K562 (cell line): ENCODE data around the gene UGP2. TPM values are rescaled to one million over a fixed set of nuclear protein-coding genes. Genes with fewer than 3 reads are reported as not detected.

Experiments used
- ARID1B ChIP-seq: fragments of 450-650 bp; IDR thresholded peaks from 2 replicates; pipeline ENCODE4 v1.6.1; 2016; ENCODE audit warnings: antibody characterized with exemption, mild to moderate bottlenecking, inconsistent platforms
- CXXC5 ChIP-seq: fragments of 250-450 bp; sonication (Bioruptor Pico); IDR thresholded peaks from 2 replicates; pipeline ENCODE4 v1.8.0; 2022; ENCODE audit warnings: inconsistent platforms, mild to moderate bottlenecking, moderate library complexity
- NFXL1 ChIP-seq: fragments of 450-650 bp; formaldehyde crosslinking; IDR thresholded peaks from 2 replicates; pipeline ENCODE4 v1.4.0; 2021; ENCODE audit warnings: mild to moderate bottlenecking
- NR2C2 ChIP-seq, 2 experiments: fragments of 200-800 bp in 1 of 2; sonication (Bioruptor generic) in 1 of 2; sonication (generic) in 1 of 2; formaldehyde crosslinking in 1 of 2; IDR thresholded peaks; 2 replicates each; pipeline versions ENCODE4 v1.6.1 to v1.8.0; 2016 to 2022; ENCODE audit warnings: mild to moderate bottlenecking in 1 of 2, missing compliant biosample characterization in 1 of 2, missing genetic modification characterization in 1 of 2, missing genetic modification reagents in 1 of 2
- PML ChIP-seq: IDR thresholded peaks from 2 replicates; pipeline ENCODE4 v1.6.1; 2012; ENCODE audit warnings: low read length, inconsistent platforms
- POU5F1 ChIP-seq: fragments of 150-350 bp; IDR thresholded peaks from 2 replicates; pipeline ENCODE4 v1.6.1; 2014; ENCODE audit warnings: borderline replicate concordance, low read length, low read depth, mild to moderate bottlenecking; ENCODE audit not compliant: partially characterized antibody
- TAF7 ChIP-seq: fragments of 450-650 bp; IDR thresholded peaks from 2 replicates; pipeline ENCODE4 v1.6.1; 2016; ENCODE audit warnings: missing genetic modification characterization, missing compliant biosample characterization
- TEAD1 ChIP-seq, 2 experiments: fragments of 450-650 bp in 1 of 2; sonication (generic) in 1 of 2; formaldehyde crosslinking; IDR thresholded peaks; 2 replicates each; pipeline versions ENCODE4 v1.4.0 to v1.8.0; 2020 to 2022; ENCODE audit warnings: mild to moderate bottlenecking in 2 of 2, missing genetic modification reagents in 1 of 2
- ZBTB40 ChIP-seq, 2 experiments: fragments of 450-650 bp in 1 of 2; sonication (generic) in 1 of 2; formaldehyde crosslinking in 1 of 2; IDR thresholded peaks; 2 replicates each; pipeline versions ENCODE4 v1.7.1 to v1.9.0; 2016 to 2022; ENCODE audit warnings: inconsistent platforms in 1 of 2, mild to moderate bottlenecking in 1 of 2, missing genetic modification reagents in 1 of 2
- ZNF124 ChIP-seq: sonication (generic); formaldehyde crosslinking; IDR thresholded peaks from 2 replicates; pipeline ENCODE4 v1.8.1; 2022; ENCODE audit warnings: missing genetic modification reagents
- ZNF445 ChIP-seq: fragments of 250-450 bp; sonication (Bioruptor Pico); IDR thresholded peaks from 2 replicates; pipeline ENCODE4 v1.4.0; 2020; ENCODE audit warnings: low read depth, mild to moderate bottlenecking, moderate library complexity
- ZNF584 ChIP-seq: fragments of 200-800 bp; sonication (Bioruptor generic); IDR thresholded peaks from 2 replicates; pipeline ENCODE4 v1.6.1; 2016; ENCODE audit warnings: low read depth, mild to moderate bottlenecking, missing genetic modification characterization, missing compliant biosample characterization
- ZZZ3 ChIP-seq: fragments of 450-650 bp; IDR thresholded peaks from 2 replicates; pipeline ENCODE4 v1.6.1; 2016; ENCODE audit warnings: antibody characterized with exemption, mild to moderate bottlenecking, moderate library complexity
- polyA plus RNA-seq, 8 experiments: library from polyadenylated mRNA; depleted of rRNA in 4 of 8; stranded (reverse) in 5 of 8; unstranded in 3 of 8; fragments of >200 nt; fragmentation: Nextera tagmentation in 2 of 8; fragmentation: Illumina TruSeq in 1 of 8; extraction: Ambion mirVana in 2 of 8; extraction: Trizol in 1 of 8; gene quantifications; 2 replicates each; pipeline versions ENCODE4 v1.2.1 to v1.2.3, GENCODE V29; 2011 to 2014; ENCODE audit warnings: inconsistent platforms in 1 of 8, missing spikeins in 1 of 8
- total RNA-seq, 7 experiments: library from RNA; depleted of rRNA in 6 of 7; stranded (reverse); fragments of >200 nt in 6 of 7; fragmentation: Illumina TruSeq in 2 of 7; extraction: Trizol in 2 of 7; gene quantifications; 2 replicates each; pipeline versions ENCODE4 v1.2.1 to v1.2.3, GENCODE V29; 2011 to 2021; ENCODE audit warnings: low replicate concordance in 1 of 7
- TF ChIP-seq, protein P1 (sequence below): fragments of 250-450 bp; sonication (Bioruptor Pico); IDR thresholded peaks from 2 replicates; pipeline ENCODE4 v1.8.0; 2021; ENCODE audit warnings: mild to moderate bottlenecking, moderate library complexity

Gene UGP2
- total and polyA plus RNA-seq, 9 of the 15 experiments (the other 6 are each of a cell fraction or from before 2014, with no cell fraction given), result 25.2 to 69.3 (median 58.9) TPM

DNA sequence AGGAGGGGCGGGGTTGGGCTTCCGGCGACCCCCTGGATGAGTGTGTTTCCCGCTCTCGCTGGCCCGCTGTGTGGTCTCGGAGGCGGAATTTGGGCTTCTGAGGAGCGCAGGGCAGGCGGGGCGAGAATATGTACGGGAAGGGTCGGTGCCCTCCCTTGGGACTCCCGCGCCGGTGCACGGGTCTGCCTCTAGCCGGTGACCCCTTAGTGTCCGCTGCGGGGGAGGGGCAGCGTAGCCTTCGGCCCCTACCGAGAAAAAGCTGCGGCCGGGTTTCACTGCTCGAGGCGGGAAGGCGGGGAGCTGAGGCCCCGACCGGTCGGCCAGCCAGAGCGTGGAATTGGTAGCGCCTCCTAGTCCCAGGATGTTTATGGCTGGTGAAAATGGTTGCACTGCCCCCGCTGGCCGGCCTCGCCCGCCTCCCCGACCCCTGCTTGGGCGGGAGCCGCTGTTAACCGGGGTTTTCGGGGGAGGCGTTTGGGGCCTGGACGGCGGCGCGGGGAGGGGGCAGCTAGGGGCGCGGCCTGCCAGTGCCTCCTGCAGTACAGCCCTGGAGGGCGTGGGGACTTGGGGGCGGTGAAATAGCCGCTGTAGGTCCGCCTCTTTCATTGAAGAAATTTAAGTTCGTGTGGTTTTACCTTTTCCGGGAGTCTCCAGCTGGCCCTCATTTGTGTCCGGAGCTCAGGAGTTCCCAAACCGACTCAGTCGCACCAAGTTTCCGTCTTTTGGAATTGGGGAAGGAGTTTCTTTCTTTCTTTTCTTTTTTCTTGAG is at the start of gene UGP2 (continued):
- no peak for TF ChIP-seq TAF7 (tag)
- TF ChIP-seq ARID1B, result no peak
- no peak for TF ChIP-seq ZNF445 (CRISPR knock-in tag)
- TF ChIP-seq NFXL1 (CRISPR knock-in tag), result no peak
- TF ChIP-seq POU5F1, result no peak
- TF ChIP-seq ZZZ3, result no peak
- TF ChIP-seq ZNF124 (CRISPR knock-in tag), result no peak
- TF ChIP-seq CXXC5, result peak; percentile 0; the same call in 1 of the 2 replicates
- TF ChIP-seq, protein P1, sequence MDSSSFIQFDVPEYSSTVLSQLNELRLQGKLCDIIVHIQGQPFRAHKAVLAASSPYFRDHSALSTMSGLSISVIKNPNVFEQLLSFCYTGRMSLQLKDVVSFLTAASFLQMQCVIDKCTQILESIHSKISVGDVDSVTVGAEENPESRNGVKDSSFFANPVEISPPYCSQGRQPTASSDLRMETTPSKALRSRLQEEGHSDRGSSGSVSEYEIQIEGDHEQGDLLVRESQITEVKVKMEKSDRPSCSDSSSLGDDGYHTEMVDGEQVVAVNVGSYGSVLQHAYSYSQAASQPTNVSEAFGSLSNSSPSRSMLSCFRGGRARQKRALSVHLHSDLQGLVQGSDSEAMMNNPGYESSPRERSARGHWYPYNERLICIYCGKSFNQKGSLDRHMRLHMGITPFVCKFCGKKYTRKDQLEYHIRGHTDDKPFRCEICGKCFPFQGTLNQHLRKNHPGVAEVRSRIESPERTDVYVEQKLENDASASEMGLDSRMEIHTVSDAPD (CRISPR knock-in tag), result no peak
- peak in 1 of 2 experiments; percentile 23; a peak in 1 of 4 replicates for TF ChIP-seq TEAD1 (CRISPR knock-in tag; IDR thresholded peaks at IDR 0.05)
- TF ChIP-seq ZBTB40 (IDR thresholded peaks at IDR 0.05), result no peak
- no peak for TF ChIP-seq ZBTB40 (CRISPR knock-in tag; IDR thresholded peaks at IDR 0.05)
- no peak for TF ChIP-seq NR2C2 (CRISPR knock-in tag; IDR thresholded peaks at IDR 0.05)
- TF ChIP-seq NR2C2 (tag; IDR thresholded peaks at IDR 0.05), result 0 out of 2 replicates have a peak, but pooled peaks have one; percentile 20
- TF ChIP-seq PML, result 0 out of 2 replicates have a peak, but pooled peaks have one; percentile 18
- 0 out of 2 replicates have a peak, but pooled peaks have one; percentile 9 for TF ChIP-seq ZNF584 (CRISPR knock-in tag)
